ENCODE data around the gene AHSA1. TPM values are rescaled to one million over a fixed set of nuclear protein-coding genes. Genes with fewer than 3 reads are reported as not detected.

The AHSA1 gene
- total RNA-seq, 1 donor = 67.0 TPM

DNA sequence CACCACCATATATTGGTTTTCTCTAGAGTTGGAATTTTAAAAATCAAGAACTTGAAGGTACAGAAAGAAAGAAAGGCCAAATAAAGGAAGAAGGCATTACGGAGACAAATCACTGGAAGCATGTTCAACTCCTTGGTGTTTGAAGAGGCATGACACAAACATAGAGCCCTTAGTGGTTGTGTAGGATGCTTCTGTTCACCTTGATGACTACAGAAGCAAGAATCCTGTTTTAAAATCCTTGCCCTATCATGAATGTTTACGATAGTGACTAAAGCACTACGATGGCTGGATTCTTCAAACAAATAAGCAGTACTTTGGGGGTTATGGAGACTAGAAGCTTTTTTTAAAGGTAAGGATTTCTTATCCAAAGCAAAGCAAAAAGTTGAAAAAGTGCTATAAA is 51.0 kb downstream of the AHSA1 start:
- TF ChIP-seq, protein P1, sequence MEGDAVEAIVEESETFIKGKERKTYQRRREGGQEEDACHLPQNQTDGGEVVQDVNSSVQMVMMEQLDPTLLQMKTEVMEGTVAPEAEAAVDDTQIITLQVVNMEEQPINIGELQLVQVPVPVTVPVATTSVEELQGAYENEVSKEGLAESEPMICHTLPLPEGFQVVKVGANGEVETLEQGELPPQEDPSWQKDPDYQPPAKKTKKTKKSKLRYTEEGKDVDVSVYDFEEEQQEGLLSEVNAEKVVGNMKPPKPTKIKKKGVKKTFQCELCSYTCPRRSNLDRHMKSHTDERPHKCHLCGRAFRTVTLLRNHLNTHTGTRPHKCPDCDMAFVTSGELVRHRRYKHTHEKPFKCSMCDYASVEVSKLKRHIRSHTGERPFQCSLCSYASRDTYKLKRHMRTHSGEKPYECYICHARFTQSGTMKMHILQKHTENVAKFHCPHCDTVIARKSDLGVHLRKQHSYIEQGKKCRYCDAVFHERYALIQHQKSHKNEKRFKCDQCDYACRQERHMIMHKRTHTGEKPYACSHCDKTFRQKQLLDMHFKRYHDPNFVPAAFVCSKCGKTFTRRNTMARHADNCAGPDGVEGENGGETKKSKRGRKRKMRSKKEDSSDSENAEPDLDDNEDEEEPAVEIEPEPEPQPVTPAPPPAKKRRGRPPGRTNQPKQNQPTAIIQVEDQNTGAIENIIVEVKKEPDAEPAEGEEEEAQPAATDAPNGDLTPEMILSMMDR (IDR thresholded peaks at IDR 0.05; ENCODE audit: extremely low read depth, low read depth, low read length) = no peak
- H3K27ac ChIP-seq (ENCODE audit: low read depth, low read length) = peak overlapping the region; percentile 43

DNA sequence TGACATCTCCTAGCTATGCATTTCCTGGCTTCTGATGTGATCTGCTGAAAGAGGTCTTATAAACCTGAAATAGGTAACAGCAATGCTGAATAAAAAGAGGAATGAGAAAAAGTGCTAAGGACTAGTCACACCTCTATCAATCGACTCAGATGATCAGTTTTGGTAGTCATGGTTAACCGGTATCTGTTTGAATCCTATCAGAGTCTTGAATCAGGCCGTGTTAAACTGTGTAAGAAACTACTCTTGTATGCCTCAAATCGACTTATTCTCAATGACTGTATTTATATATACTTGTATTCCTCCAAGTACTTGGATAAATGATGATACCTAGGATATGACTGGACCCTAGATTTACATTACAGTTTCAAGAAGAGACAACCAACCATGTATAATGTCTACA is 51.5 kb downstream of the AHSA1 start:
- TF ChIP-seq, protein P1 (IDR thresholded peaks at IDR 0.05; ENCODE audit: extremely low read depth, low read depth, low read length) = no peak
- no peak for DNase-seq (ENCODE audit: insufficient read length, low spot score, missing footprints)

More for the DNA sequence above, 51.0 kb downstream of the AHSA1 start:
- Histone ChIP-seq H4K20me1 (ENCODE audit: insufficient read depth, low read length) (no peaks in the 10 kb centered on the region), H3K4me3 (ENCODE audit: insufficient read depth, low read length) (no peak overlapping the region), H3K4me1 (ENCODE audit: insufficient read depth, low read length) (no peaks in the 10 kb centered on the region), H3K79me2 (ENCODE audit: insufficient read depth, low read length) (no peaks in the 10 kb centered on the region), H3K27me3 (ENCODE audit: insufficient read depth, low read length) (no peaks in the 10 kb centered on the region), H3K36me3 (ENCODE audit: insufficient read depth, low read length) (peaks cover 26% of the 10 kb centered on the region), H3K4me2 (ENCODE audit: insufficient read depth, low read length) (no peak overlapping the region), H3K9me3 (ENCODE audit: low read depth, low read length) (no peaks in the 10 kb centered on the region), H2AFZ (ENCODE audit: low read length) (no peak overlapping the region)
- DNase-seq (ENCODE audit: insufficient read length, low spot score, missing footprints) = no peak

DNA sequence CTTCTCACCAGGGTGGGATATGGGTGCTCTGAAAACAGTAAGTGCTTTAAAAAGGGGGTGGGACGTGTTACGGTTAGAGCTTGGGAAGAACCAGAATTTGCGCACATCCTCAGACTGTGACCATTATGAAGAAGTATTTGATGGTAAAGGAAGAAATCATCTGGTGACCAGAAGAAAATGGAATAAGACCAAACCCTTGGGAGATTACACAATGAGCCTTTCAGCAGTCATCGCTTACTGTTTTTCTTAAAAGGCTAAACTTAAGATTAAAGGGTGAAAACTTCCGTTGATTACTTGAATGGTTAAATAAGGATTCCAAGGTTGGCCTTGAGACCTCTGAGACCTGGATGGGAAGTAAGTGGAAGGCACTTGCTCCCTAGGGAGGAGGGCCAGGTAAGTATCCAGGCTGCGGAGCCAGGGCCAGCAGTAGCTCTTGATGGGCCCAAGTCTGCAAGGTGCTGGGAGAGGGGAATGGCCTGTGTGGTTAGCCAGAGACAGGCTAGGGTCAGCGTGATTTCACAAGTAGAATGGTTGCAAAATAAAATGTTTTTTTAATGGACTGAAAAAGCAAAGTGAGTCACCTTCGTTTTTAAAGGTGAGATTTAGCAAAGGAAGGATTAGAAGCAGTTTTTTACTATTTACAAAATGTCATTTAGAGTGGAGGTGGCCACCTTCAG is 53.7 kb downstream of the AHSA1 start:
- Histone ChIP-seq H2AFZ (ENCODE audit: low read length) (no peak overlapping the region), H3K27me3 (ENCODE audit: insufficient read depth, low read length) (no peaks in the 10 kb centered on the region), H3K9me3 (ENCODE audit: low read depth, low read length) (no peaks in the 10 kb centered on the region), H3K79me2 (ENCODE audit: insufficient read depth, low read length) (no peaks in the 10 kb centered on the region), H3K27ac (ENCODE audit: low read depth, low read length) (no peak overlapping the region), H4K20me1 (ENCODE audit: insufficient read depth, low read length) (peaks cover 5% of the 10 kb centered on the region), H3K4me1 (ENCODE audit: insufficient read depth, low read length) (no peaks in the 10 kb centered on the region), H3K4me3 (ENCODE audit: insufficient read depth, low read length) (no peak overlapping the region), H3K4me2 (ENCODE audit: insufficient read depth, low read length) (no peak overlapping the region), H3K36me3 (ENCODE audit: insufficient read depth, low read length) (peaks cover 36% of the 10 kb centered on the region)
- TF ChIP-seq, protein P1 (IDR thresholded peaks at IDR 0.05; ENCODE audit: extremely low read depth, low read depth, low read length) = no peak
- no peak for DNase-seq (ENCODE audit: insufficient read length, low spot score, missing footprints)

More for the DNA sequence above, 51.5 kb downstream of the AHSA1 start:
- Histone ChIP-seq H3K27me3 (ENCODE audit: insufficient read depth, low read length) (no peaks in the 10 kb centered on the region), H3K4me1 (ENCODE audit: insufficient read depth, low read length) (no peaks in the 10 kb centered on the region), H4K20me1 (ENCODE audit: insufficient read depth, low read length) (peaks cover 1% of the 10 kb centered on the region), H3K4me2 (ENCODE audit: insufficient read depth, low read length) (no peak overlapping the region), H3K79me2 (ENCODE audit: insufficient read depth, low read length) (no peaks in the 10 kb centered on the region), H3K36me3 (ENCODE audit: insufficient read depth, low read length) (peaks cover 31% of the 10 kb centered on the region), H3K9me3 (ENCODE audit: low read depth, low read length) (no peaks in the 10 kb centered on the region), H3K27ac (ENCODE audit: low read depth, low read length) (no peak overlapping the region), H2AFZ (ENCODE audit: low read length) (no peak overlapping the region), H3K4me3 (ENCODE audit: insufficient read depth, low read length) (no peak overlapping the region)

DNA sequence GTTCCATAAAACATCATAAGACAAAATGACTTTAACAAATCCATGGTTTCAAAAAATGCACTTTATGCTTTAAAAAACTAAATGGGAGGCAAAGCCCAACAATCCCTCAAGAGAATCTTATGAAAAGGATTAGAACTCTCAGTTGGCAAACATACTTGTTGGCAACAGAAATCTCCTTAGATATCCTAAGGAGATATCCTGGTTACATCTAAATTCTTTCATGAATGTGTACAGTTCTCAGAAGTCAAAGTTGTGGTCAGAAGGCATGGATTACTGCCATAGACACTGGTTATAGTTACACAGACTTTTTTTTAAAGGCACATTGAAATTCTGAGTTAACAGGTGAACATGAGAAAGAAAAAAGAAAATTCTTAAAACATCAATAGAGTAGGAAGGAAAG is 58.2 kb downstream of the AHSA1 start:
- Histone ChIP-seq H3K9me3 (ENCODE audit: low read depth, low read length) (no peaks in the 10 kb centered on the region), H2AFZ (ENCODE audit: low read length) (no peak overlapping the region), H3K4me2 (ENCODE audit: insufficient read depth, low read length) (no peak overlapping the region), H3K4me1 (ENCODE audit: insufficient read depth, low read length) (no peaks in the 10 kb centered on the region), H3K36me3 (ENCODE audit: insufficient read depth, low read length) (peaks cover 57% of the 10 kb centered on the region), H3K4me3 (ENCODE audit: insufficient read depth, low read length) (no peak overlapping the region), H3K27ac (ENCODE audit: low read depth, low read length) (no peak overlapping the region), H3K79me2 (ENCODE audit: insufficient read depth, low read length) (no peaks in the 10 kb centered on the region), H4K20me1 (ENCODE audit: insufficient read depth, low read length) (peaks cover 5% of the 10 kb centered on the region), H3K27me3 (ENCODE audit: insufficient read depth, low read length) (no peaks in the 10 kb centered on the region)
- TF ChIP-seq, protein P1 (IDR thresholded peaks at IDR 0.05; ENCODE audit: extremely low read depth, low read depth, low read length) = no peak
- DNase-seq (ENCODE audit: insufficient read length, low spot score, missing footprints) = no peak

Small RNA genes within 50 kb of the gene (small RNA-seq; reads per million reads assigned to genes)
- gene RF00404 = not detected

Other genes with a start within 250 kb of the AHSA1 start
- not detected in 2 replicates for gene NGB, start 186.9 kb upstream of the AHSA1 start, total RNA-seq
- 11.6 and 13.3 TPM in 2 replicates for gene POMT2, start 137.2 kb upstream of the AHSA1 start, total RNA-seq
- gene GSTZ1, start 137.1 kb upstream of the AHSA1 start, total RNA-seq = 34.8 and 38.0 TPM in 2 replicates
- gene TMED8, start 81.0 kb upstream of the AHSA1 start, total RNA-seq = 13.0 and 13.8 TPM in 2 replicates
- 4.0 and 6.2 TPM in 2 replicates for gene SAMD15, start 80.7 kb upstream of the AHSA1 start, total RNA-seq
- 0.29 and 0.36 TPM in 2 replicates for gene NOXRED1, start 34.6 kb upstream of the AHSA1 start, total RNA-seq
- gene VIPAS39, start 492 bp upstream of the AHSA1 start, total RNA-seq = 34.0 and 37.1 TPM in 2 replicates
- gene ISM2, start 40.7 kb downstream of the AHSA1 start, total RNA-seq = not detected in 2 replicates
- 59.0 and 60.4 TPM in 2 replicates for gene SPTLC2, start 158.5 kb downstream of the AHSA1 start, total RNA-seq
- gene ALKBH1, start 249.9 kb downstream of the AHSA1 start, total RNA-seq = 7.6 and 9.4 TPM in 2 replicates

Data from osteoblast (primary cell).